Caco-2 (cell line): ENCODE results near the gene SCARF2. TPM values are rescaled to one million over a fixed set of nuclear protein-coding genes. Genes with fewer than 3 reads are reported as not detected.
"Not testable (repeated sequence)": the region's sequence is repeated elsewhere in the genome, so short reads cannot be mapped to it uniquely, and the experiment has no call there.

Experiments used
- BruUV-seq: library from RNA; stranded (reverse); fragments of 400-500 nt; replicated peaks from 2 replicates; lab custom pipeline; 2021; lab: Mats Ljungman, UMichigan
- CTCF ChIA-PET: fragments of 300-600 bp; sonication (Branson Sonifier 250); formaldehyde crosslinking; loops from one replicate; lab custom pipeline; 2022; ENCODE audit warnings: antibody characterized with exemption; lab: Charles Lee
- POLR2A ChIA-PET: fragments of 300-600 bp; sonication (Branson Sonifier 250); formaldehyde crosslinking; loops from one replicate; lab custom pipeline; 2022; ENCODE audit warnings: antibody characterized with exemption; lab: Charles Lee
- DNase-seq, 2 experiments: peaks; one replicate each; pipeline versions ENCODE4 v3.0.0 to v3.0.0-alpha.2; 2020 to 2022
- H3K27me3 ChIP-seq: replicated peaks from 2 replicates; pipeline ENCODE4 v1.6.0; 2011; ENCODE audit warnings: low read length; ENCODE audit not compliant: control insufficient read depth, insufficient read depth
- H3K36me3 ChIP-seq: 2 replicates; pipeline ENCODE4 v1.5.1; 2011; ENCODE audit warnings: low read length; ENCODE audit not compliant: control insufficient read depth, insufficient read depth
- H3K4me1 ChIP-seq: fragments of 250-450 bp; sonication (Bioruptor Pico); 2 replicates; pipeline ENCODE4 v1.5.1; 2020; ENCODE audit warnings: mild to moderate bottlenecking
- H3K4me3 ChIP-seq: 2 replicates; pipeline ENCODE4 v1.5.1; 2011; ENCODE audit warnings: low read depth, mild to moderate bottlenecking, control low read depth, low read length
- H3K9me3 ChIP-seq: fragments of 250-450 bp; sonication (Bioruptor Pico); 2 replicates; pipeline ENCODE4 v1.5.1; 2020; ENCODE audit warnings: mild to moderate bottlenecking, moderate library complexity
- H3K27ac Mint-ChIP-seq: one replicate; pipeline ENCODE4 v1.8.0; 2022; ENCODE audit warnings: mixed read lengths; ENCODE audit not compliant: unreplicated experiment
- H3K27me3 Mint-ChIP-seq: one replicate; pipeline ENCODE4 v1.8.0; 2022; ENCODE audit warnings: mixed read lengths; ENCODE audit not compliant: insufficient read depth, unreplicated experiment
- H3K36me3 Mint-ChIP-seq: one replicate; pipeline ENCODE4 v1.8.0; 2022; ENCODE audit warnings: mild to moderate bottlenecking, mixed read lengths; ENCODE audit not compliant: insufficient read depth, unreplicated experiment
- H3K4me1 Mint-ChIP-seq: one replicate; pipeline ENCODE4 v1.8.0; 2022; ENCODE audit warnings: low read depth, mixed read lengths; ENCODE audit not compliant: unreplicated experiment
- H3K4me3 Mint-ChIP-seq: one replicate; pipeline ENCODE4 v1.8.0; 2022; ENCODE audit warnings: mild to moderate bottlenecking, moderate library complexity, mixed read lengths; ENCODE audit not compliant: unreplicated experiment
- H3K9me3 Mint-ChIP-seq: one replicate; pipeline ENCODE4 v1.8.0; 2022; ENCODE audit warnings: mixed read lengths; ENCODE audit not compliant: unreplicated experiment
- intact Hi-C: fragments of 100-400 bp; cut with micrococcal nuclease; formaldehyde crosslinking; loops from one replicate; pipeline ENCODE4 v1.10.0; 2022; ENCODE audit not compliant: unreplicated experiment
- total RNA-seq: library from RNA; stranded (reverse); gene quantifications from 2 replicates; pipeline ENCODE4 v1.2.3, GENCODE V29; 2022
- TF ChIP-seq, protein P1 (sequence below), 2 experiments: fragments of 200-600 bp in 1 of 2; IDR thresholded peaks; 1 replicate in 1 of 2; 2 replicates in 1 of 2; pipeline versions ENCODE4 v1.5.1 to v1.8.0; 2011 to 2022; ENCODE audit warnings: antibody characterized with exemption in 1 of 2, control low read depth in 1 of 2, inconsistent platforms in 1 of 2, low read depth in 1 of 2, low read length in 1 of 2, mild to moderate bottlenecking in 1 of 2, moderate library complexity in 1 of 2; ENCODE audit not compliant: insufficient read depth in 1 of 2, severe bottlenecking in 1 of 2, unreplicated experiment in 1 of 2

Gene SCARF2
- total RNA-seq, 1 experiment from 2014 or later, result 0.73 TPM

DNA sequence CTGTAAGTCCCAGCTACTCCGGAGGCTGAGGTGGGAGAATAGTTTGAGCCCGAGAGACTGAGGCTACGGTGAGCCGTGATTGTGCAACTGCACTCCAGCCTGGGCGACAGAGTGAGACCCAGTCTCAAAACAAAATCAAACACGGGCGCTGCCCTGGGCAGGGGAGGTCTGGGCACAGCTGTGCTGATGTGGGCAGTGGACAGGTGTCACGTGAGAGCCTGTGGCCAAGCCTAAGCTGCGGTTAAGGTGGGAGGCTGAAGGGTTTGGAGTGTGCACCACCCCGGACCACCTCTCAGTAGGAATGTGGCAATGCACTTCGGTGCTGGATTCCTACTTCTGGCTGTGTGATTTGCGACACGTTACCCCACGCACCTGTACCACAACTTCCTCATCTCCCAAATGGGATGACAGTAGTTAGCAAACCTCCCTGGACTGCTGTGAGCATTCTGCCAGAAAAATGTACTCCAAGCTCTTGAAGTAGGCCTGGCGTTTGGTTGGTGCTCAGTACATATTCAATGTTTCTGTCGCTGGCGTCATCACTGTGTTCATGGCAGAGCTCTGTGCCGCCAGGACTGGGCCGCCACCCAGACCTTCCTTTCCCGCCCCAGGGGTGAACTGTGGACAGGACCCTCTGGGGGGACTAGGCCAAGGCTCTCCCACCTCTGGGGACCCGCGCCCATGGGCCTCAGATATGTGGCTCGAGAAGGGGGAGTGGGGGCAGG is 44.5 kb downstream of the SCARF2 start:
- peak in 1 of 2 experiments; percentile 3 for DNase-seq
- peaks cover 3% of the 10 kb centered on the region for H3K27me3 Mint-ChIP-seq
- no peaks in the 10 kb centered on the region for H3K9me3 Mint-ChIP-seq
- intact Hi-C loops, result no loop called here
- no peaks in the 10 kb centered on the region for H3K9me3 ChIP-seq
- TF ChIP-seq, protein P1, sequence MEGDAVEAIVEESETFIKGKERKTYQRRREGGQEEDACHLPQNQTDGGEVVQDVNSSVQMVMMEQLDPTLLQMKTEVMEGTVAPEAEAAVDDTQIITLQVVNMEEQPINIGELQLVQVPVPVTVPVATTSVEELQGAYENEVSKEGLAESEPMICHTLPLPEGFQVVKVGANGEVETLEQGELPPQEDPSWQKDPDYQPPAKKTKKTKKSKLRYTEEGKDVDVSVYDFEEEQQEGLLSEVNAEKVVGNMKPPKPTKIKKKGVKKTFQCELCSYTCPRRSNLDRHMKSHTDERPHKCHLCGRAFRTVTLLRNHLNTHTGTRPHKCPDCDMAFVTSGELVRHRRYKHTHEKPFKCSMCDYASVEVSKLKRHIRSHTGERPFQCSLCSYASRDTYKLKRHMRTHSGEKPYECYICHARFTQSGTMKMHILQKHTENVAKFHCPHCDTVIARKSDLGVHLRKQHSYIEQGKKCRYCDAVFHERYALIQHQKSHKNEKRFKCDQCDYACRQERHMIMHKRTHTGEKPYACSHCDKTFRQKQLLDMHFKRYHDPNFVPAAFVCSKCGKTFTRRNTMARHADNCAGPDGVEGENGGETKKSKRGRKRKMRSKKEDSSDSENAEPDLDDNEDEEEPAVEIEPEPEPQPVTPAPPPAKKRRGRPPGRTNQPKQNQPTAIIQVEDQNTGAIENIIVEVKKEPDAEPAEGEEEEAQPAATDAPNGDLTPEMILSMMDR (IDR thresholded peaks at IDR 0.05; ENCODE audit: insufficient read depth in 1 of 2, low read depth in 1 of 2, low read length in 1 of 2, severe bottlenecking in 1 of 2, unreplicated experiment in 1 of 2), result no peak
- H3K36me3 ChIP-seq, result no peaks in the 10 kb centered on the region
- BruUV-seq, result no TSS peak
- ChIA-PET POLR2A (interaction anchor here (0.9 kb wide), 1 partner anchor 384 kb away, joined by 3 read pairs; no protein-coding TSS in a partner anchor), CTCF (interaction anchor here (0.6 to 2.3 kb wide), 2 partner anchors 25 to 717 kb away, joined by 4 to 10 read pairs; no protein-coding TSS in a partner anchor)
- H3K27ac Mint-ChIP-seq, result peak overlapping the region; percentile 75
- peaks cover 9% of the 10 kb centered on the region for H3K4me1 ChIP-seq
- H3K4me1 Mint-ChIP-seq, result no peaks in the 10 kb centered on the region
- no peaks in the 10 kb centered on the region for H3K27me3 ChIP-seq
- H3K4me3 ChIP-seq, result peak overlapping the region; percentile 75
- H3K36me3 Mint-ChIP-seq, result peaks cover 4% of the 10 kb centered on the region
- peak overlapping the region; percentile 83 for H3K4me3 Mint-ChIP-seq

DNA sequence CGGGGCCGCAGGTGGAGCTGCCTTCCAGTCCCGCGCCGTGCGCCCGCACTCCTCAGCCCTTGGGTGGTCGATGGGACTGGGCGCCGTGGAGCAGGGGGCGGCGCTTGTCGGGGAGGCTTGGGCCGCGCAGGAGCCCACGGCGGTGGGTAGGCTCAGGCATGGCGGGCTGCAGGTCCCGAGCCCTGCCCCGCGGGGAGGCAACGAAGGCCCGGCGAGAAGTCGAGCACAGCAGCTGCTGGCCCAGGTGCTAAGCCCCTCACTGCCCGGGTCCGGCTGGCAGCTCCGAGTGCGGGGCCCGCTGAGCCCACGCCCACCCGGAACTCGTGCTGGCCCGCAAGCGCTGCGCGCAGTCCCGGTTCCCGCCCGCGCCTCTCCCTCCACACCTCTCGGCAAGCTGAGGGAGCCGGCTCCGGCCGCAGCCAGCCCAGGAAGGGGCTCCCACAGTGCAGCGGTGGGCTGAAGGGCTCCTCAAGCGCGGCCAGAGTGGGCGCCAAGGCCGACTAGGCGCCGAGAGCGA is 45.2 kb downstream of the SCARF2 start:
- H3K36me3 Mint-ChIP-seq, H3K4me3 Mint-ChIP-seq, DNase-seq, H3K9me3 ChIP-seq, H3K36me3 ChIP-seq, BruUV-seq, H3K27me3 ChIP-seq, H3K9me3 Mint-ChIP-seq, intact Hi-C loops, H3K4me3 ChIP-seq, H3K4me1 ChIP-seq, H3K27me3 Mint-ChIP-seq, H3K27ac Mint-ChIP-seq, H3K4me1 Mint-ChIP-seq, POLR2A ChIA-PET: not testable (repeated sequence)
- CTCF ChIA-PET, result interaction anchor here (1.1 kb wide), 1 partner anchor 26 kb away, joined by 3 read pairs; no protein-coding TSS in a partner anchor

DNA sequence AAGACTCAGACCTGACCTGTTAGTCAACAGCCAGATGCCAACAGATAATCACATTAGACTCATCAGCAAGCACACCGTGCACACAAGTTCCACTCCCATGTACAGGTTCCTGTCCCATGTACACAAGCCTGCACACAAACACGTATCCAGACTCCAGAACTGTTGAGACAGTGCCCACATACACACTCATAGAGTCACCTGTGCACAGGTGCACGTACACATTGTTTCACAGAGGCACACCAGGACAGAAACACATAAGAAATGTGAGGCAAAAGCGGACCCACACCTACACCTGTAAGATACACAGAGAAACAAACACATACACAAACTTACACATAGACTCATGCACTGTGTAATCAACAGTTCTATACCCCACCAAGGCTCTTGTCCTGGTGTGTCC is 46.4 kb downstream of the SCARF2 start:
- no peak overlapping the region for H3K4me3 Mint-ChIP-seq
- no peak for DNase-seq
- H3K4me3 ChIP-seq, result no peak overlapping the region
- no TSS peak for BruUV-seq
- ChIA-PET POLR2A (no interaction called here), CTCF (no interaction called here)
- no peaks in the 10 kb centered on the region for H3K9me3 ChIP-seq
- no peaks in the 10 kb centered on the region for H3K36me3 ChIP-seq
- H3K27me3 Mint-ChIP-seq, result peaks cover 10% of the 10 kb centered on the region
- H3K4me1 ChIP-seq, result peaks cover 9% of the 10 kb centered on the region
- H3K9me3 Mint-ChIP-seq, result no peaks in the 10 kb centered on the region
- no peak overlapping the region for H3K27ac Mint-ChIP-seq
- no peaks in the 10 kb centered on the region for H3K4me1 Mint-ChIP-seq
- no peaks in the 10 kb centered on the region for H3K27me3 ChIP-seq
- TF ChIP-seq, protein P1 (IDR thresholded peaks at IDR 0.05; ENCODE audit: insufficient read depth in 1 of 2, low read depth in 1 of 2, low read length in 1 of 2, severe bottlenecking in 1 of 2, unreplicated experiment in 1 of 2), result no peak
- peaks cover 4% of the 10 kb centered on the region for H3K36me3 Mint-ChIP-seq
- intact Hi-C loops, result no loop called here
